ENCODE measurements around the gene SYNE1. TPM values are rescaled to one million over a fixed set of nuclear protein-coding genes. Genes with fewer than 3 reads are reported as not detected.

Gene SYNE1
- total and polyA plus RNA-seq, 8 donors: 12.8 to 279 (median 108) TPM

GRCh38 chr6:152313542-152314482, 323.4 kb downstream of the SYNE1 start:
- Histone ChIP-seq H3K9me3 (no peaks in the 10 kb centered on the region), H3K27ac (no peak overlapping the region), H3K36me3 (peaks cover 0 to 85% (median 65%) of the 10 kb centered on the region in 4 donors), H3K4me3 (no peak overlapping the region), H3K4me1 (no peaks in the 10 kb centered on the region), H3K27me3 (no peaks in the 10 kb centered on the region)
- DNase-seq: no peak
- WGBS, 5 donors: 80 to 90% (median 86%) methylated on average over 10 of the region's 10 CpGs
- TF ChIP-seq POLR2AphosphoS5 (IDR thresholded peaks at IDR 0.05) (no peak), POLR2A (IDR thresholded peaks at IDR 0.05) (no peak), CTCF (IDR thresholded peaks at IDR 0.05) (no peak), EP300 (IDR thresholded peaks at IDR 0.05) (no peak)
- intact Hi-C loops (cut with DNase I; ENCODE audit: low total_unique reads): no loop called here

GRCh38 chr6:152312434-152312833, 324.7 kb downstream of the SYNE1 start:
- 87 to 98% (median 97%) methylated on average over 2 of the region's 2 CpGs for WGBS, 5 donors
- TF ChIP-seq POLR2AphosphoS5 (IDR thresholded peaks at IDR 0.05) (no peak), CTCF (IDR thresholded peaks at IDR 0.05) (no peak), EP300 (IDR thresholded peaks at IDR 0.05) (no peak), POLR2A (IDR thresholded peaks at IDR 0.05) (no peak)
- H3K4me3 ChIP-seq: no peak overlapping the region
- no peak for DNase-seq
- no peak overlapping the region for H3K27ac ChIP-seq
- no peaks in the 10 kb centered on the region for H3K4me1 ChIP-seq
- no peaks in the 10 kb centered on the region for H3K27me3 ChIP-seq
- H3K9me3 ChIP-seq: no peaks in the 10 kb centered on the region
- peaks cover 0 to 85% (median 66%) of the 10 kb centered on the region in 4 donors for H3K36me3 ChIP-seq
- intact Hi-C loops (cut with DNase I; ENCODE audit: low total_unique reads): no loop called here

GRCh38 chr6:152310371-152310954, 326.7 kb downstream of the SYNE1 start:
- Histone ChIP-seq H3K9me3 (no peaks in the 10 kb centered on the region), H3K36me3 (peaks cover 0 to 74% (median 50%) of the 10 kb centered on the region in 4 donors), H3K27me3 (no peaks in the 10 kb centered on the region), H3K4me1 (no peaks in the 10 kb centered on the region), H3K27ac (no peak overlapping the region), H3K4me3 (no peak overlapping the region)
- no peak for DNase-seq
- intact Hi-C loops (cut with DNase I; ENCODE audit: low total_unique reads): no loop called here
- 87 to 91% (median 89%) methylated on average over 7 of the region's 7 CpGs for WGBS, 5 donors
- TF ChIP-seq EP300 (IDR thresholded peaks at IDR 0.05): no peak
- TF ChIP-seq POLR2AphosphoS5 (IDR thresholded peaks at IDR 0.05): no peak
- no peak for TF ChIP-seq CTCF (IDR thresholded peaks at IDR 0.05)

- Histone ChIP-seq H3K27ac (no peak overlapping the region), H3K27me3 (no peaks in the 10 kb centered on the region), H3K4me3 (no peak overlapping the region), H3K9me3 (no peaks in the 10 kb centered on the region), H3K4me1 (no peaks in the 10 kb centered on the region), H3K36me3 (peaks cover 2 to 73% (median 50%) of the 10 kb centered on the region in 4 donors)
- WGBS, 5 donors: 66 to 87% (median 76%) methylated on average over 6 of the region's 6 CpGs
- intact Hi-C loops (cut with DNase I; ENCODE audit: low total_unique reads): no loop called here
- TF ChIP-seq POLR2AphosphoS5 (IDR thresholded peaks at IDR 0.05): no peak
- no peak for TF ChIP-seq EP300 (IDR thresholded peaks at IDR 0.05)
- no peak for TF ChIP-seq CTCF (IDR thresholded peaks at IDR 0.05)
- DNase-seq: peak; percentile 42 to 47
Measured at GRCh38 chr6:152309648-152310047, 327.5 kb downstream of the SYNE1 start.
